Measurements from ENCODE around the gene PAN3. TPM values are rescaled to one million over a fixed set of nuclear protein-coding genes. Genes with fewer than 3 reads are reported as not detected.

PAN3 gene
- total and polyA plus RNA-seq, 8 donors = 24.1 to 63.2 (median 55.2) TPM

DNA sequence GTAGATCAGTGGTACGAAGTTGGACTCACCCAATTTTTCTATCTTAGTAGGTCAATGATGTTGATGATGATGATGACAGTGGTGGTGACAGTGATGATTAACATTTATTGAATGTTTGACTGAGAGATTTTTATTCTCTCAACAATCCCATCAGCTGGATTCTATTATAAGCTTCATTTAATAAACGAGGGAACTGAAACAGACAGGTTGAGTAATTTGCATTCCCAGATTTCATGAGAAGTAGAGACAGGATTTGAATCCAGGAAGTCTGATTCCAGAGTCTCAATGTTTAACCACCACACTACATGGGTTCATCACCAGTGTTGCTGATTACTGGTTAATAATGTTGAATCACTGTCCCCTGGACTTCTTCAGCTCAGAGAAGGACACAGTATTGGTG, 187.7 kb downstream of the PAN3 start:
- DNase-seq = no peak
- H3K27me3 ChIP-seq = no peaks in the 10 kb centered on the region
- intact Hi-C loops (cut with DNase I) = loop anchor here in 1 of 2 donors (10.0 kb wide), 2 partner anchors 309 to 469 kb away; no protein-coding TSS in a partner anchor
- no peaks in the 10 kb centered on the region for H3K36me3 ChIP-seq
- H3K4me3 ChIP-seq = no peak overlapping the region
- H3K4me1 ChIP-seq = peaks cover 7 to 31% of the 10 kb centered on the region in 2 donors
- no peaks in the 10 kb centered on the region for H3K9me3 ChIP-seq
- no peak overlapping the region for H3K27ac ChIP-seq
- no peak for ATAC-seq
- TF ChIP-seq, protein P1, sequence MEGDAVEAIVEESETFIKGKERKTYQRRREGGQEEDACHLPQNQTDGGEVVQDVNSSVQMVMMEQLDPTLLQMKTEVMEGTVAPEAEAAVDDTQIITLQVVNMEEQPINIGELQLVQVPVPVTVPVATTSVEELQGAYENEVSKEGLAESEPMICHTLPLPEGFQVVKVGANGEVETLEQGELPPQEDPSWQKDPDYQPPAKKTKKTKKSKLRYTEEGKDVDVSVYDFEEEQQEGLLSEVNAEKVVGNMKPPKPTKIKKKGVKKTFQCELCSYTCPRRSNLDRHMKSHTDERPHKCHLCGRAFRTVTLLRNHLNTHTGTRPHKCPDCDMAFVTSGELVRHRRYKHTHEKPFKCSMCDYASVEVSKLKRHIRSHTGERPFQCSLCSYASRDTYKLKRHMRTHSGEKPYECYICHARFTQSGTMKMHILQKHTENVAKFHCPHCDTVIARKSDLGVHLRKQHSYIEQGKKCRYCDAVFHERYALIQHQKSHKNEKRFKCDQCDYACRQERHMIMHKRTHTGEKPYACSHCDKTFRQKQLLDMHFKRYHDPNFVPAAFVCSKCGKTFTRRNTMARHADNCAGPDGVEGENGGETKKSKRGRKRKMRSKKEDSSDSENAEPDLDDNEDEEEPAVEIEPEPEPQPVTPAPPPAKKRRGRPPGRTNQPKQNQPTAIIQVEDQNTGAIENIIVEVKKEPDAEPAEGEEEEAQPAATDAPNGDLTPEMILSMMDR (IDR thresholded peaks at IDR 0.05) = no peak

DNA sequence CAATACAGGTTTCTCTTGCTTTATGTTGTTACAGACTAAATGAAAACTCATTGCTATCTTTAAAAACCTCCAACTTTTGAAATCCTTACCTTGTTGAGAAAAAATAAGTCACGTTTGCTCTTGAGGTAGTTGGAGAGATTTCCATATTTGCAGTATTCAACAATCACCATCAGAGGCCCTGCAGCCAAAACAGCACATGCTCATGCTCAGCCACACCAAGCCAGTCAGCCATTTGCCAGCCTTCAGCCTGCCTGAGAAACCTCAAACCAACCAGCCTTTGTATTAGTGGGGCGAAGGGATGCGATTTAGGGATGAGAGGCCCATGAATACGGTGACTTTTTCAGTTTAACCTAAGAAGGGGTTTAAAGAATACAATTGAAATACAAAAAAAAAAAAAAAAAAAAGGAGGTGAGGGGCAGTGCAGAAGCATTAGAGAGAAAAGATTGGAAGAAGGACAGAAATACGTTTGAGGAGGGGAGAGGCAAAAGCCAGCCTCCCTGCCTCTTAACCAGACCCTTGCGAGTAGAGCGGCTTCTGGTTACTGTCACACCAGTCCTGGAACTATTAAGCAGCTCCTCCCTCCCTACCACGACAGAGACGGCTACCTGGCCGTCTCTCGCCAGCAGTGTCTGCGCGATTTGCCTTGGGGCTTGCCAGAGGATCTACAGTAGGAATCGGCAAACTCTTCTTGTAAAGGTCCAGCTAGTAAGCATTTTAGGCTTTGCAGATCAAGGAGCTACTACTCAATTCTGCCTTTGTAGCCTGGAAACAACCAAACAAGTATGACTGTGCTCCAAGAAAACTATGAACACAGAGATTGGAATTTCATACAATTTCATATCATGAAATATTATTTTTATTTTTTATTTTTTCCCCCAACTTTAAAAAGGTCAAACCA, 189.3 kb downstream of the PAN3 start:
- no peak for ATAC-seq
- H3K9me3 ChIP-seq = no peaks in the 10 kb centered on the region
- TF ChIP-seq, protein P1 (IDR thresholded peaks at IDR 0.05) = no peak
- no peaks in the 10 kb centered on the region for H3K36me3 ChIP-seq
- H3K4me3 ChIP-seq = no peak overlapping the region
- no peaks in the 10 kb centered on the region for H3K27me3 ChIP-seq
- no peak overlapping the region for H3K27ac ChIP-seq
- peaks cover 7 to 31% of the 10 kb centered on the region in 2 donors for H3K4me1 ChIP-seq
- no peak for DNase-seq
- intact Hi-C loops (cut with DNase I) = loop anchor here in 1 of 2 donors (10.0 kb wide), 2 partner anchors 307 to 467 kb away; no protein-coding TSS in a partner anchor

DNA sequence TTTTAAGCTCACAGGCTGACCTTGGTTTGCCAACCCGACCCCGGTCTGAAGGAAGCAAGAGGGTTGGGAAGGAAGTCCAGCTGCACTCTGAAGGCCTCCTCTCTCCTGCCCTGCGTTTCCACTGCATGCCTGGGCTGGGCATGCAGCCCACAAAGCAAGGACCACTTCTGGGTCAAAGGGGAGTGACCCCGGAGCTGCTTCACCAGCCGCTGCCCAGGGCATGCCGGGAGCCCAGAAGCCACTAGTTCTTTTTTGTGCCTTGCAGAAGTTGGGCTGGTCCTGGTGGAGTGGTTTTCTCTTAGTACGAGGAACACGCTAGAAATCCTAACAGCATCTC, 189.9 kb downstream of the PAN3 start:
- H3K4me1 ChIP-seq = peaks cover 7 to 31% of the 10 kb centered on the region in 2 donors
- TF ChIP-seq, protein P1 (IDR thresholded peaks at IDR 0.05) = no peak
- no peaks in the 10 kb centered on the region for H3K9me3 ChIP-seq
- DNase-seq (no peak), ATAC-seq (no peak)
- intact Hi-C loops (cut with DNase I) = loop anchor here in 1 of 2 donors (10.0 kb wide), 2 partner anchors 307 to 467 kb away; no protein-coding TSS in a partner anchor
- H3K27me3 ChIP-seq = no peaks in the 10 kb centered on the region
- H3K27ac ChIP-seq = no peak overlapping the region
- H3K4me3 ChIP-seq = no peak overlapping the region
- H3K36me3 ChIP-seq = no peaks in the 10 kb centered on the region

DNA sequence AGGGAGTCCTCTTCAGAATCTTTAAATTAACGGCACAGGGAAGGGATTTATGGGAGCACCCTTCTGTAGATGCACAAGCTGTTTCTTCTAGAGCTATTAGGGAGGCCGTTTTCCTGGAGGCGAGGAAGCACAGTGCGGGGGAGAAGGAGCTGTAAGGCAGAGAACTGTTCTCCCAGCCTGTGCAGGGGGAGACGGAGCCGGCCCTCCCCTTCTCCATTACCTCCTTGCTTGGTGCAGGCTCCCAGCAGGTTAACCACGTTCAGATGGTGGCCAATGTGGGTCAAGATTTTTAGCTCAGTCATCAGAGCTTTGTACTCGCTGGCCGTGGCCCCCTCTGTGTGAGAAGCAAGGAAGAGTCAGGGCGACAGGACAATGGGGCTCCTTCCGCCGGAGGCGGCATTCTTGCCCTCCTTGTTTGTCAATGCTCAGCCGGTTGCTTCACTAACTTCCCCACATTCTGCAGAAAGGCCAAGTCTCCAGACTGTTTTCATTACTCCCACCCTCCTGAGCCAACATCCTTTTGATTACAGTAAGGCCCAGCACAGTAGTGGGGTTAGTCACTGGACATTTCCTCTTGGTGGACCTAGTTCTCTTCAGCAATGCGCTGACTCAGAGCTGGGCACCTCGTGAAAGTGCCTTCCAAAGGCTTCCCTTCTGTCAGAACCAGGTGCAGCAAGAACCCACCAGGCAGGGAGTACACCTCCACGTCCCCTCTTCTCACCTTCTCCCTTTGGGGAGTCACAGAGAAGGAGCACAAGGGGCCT, 191.2 kb downstream of the PAN3 start:
- Histone ChIP-seq H3K36me3 (no peaks in the 10 kb centered on the region), H3K27ac (no peak overlapping the region), H3K4me3 (no peak overlapping the region), H3K27me3 (peaks cover 0 to 7% of the 10 kb centered on the region in 2 donors), H3K9me3 (no peaks in the 10 kb centered on the region), H3K4me1 (peaks cover 7 to 21% of the 10 kb centered on the region in 2 donors)
- DNase-seq = peak in 3 of 4 donors; percentile 42 to 79 (median 74)
- TF ChIP-seq, protein P1 (IDR thresholded peaks at IDR 0.05) = no peak
- intact Hi-C loops (cut with DNase I) = loop anchor here in 1 of 2 donors (10.0 kb wide), 2 partner anchors 305 to 465 kb away; no protein-coding TSS in a partner anchor
- ATAC-seq = peak; percentile 91
